Loucy (cell line): Measurements from ENCODE around the gene GRM3.

Experiments used
- CTCF ChIP-seq: fragments of 200-600 bp; sonication (generic); conservative IDR thresholded peaks from 2 replicates; pipeline ENCODE4 v1.5.1; 2014; ENCODE audit warnings: mild to moderate bottlenecking, antibody characterized with exemption, low read length
- EZH2phosphoT487 ChIP-seq: fragments of 200-600 bp; IDR thresholded peaks from 2 replicates; pipeline ENCODE4 v1.6.1; 2018; ENCODE audit warnings: antibody characterized with exemption, mild to moderate bottlenecking, moderate library complexity, borderline replicate concordance

GRCh38 chr7:86818903-86819302 lies 175.2 kb downstream of the GRM3 start:
- TF ChIP-seq CTCF (no peak), EZH2phosphoT487 (no peak)
